ENCODE measurements around the gene AHNAK. TPM values are rescaled to one million over a fixed set of nuclear protein-coding genes. Genes with fewer than 3 reads are reported as not detected.
"Not testable (repeated sequence)": the region's sequence is repeated elsewhere in the genome, so short reads cannot be mapped to it uniquely, and the experiment has no call there.

Gene AHNAK, protein sequence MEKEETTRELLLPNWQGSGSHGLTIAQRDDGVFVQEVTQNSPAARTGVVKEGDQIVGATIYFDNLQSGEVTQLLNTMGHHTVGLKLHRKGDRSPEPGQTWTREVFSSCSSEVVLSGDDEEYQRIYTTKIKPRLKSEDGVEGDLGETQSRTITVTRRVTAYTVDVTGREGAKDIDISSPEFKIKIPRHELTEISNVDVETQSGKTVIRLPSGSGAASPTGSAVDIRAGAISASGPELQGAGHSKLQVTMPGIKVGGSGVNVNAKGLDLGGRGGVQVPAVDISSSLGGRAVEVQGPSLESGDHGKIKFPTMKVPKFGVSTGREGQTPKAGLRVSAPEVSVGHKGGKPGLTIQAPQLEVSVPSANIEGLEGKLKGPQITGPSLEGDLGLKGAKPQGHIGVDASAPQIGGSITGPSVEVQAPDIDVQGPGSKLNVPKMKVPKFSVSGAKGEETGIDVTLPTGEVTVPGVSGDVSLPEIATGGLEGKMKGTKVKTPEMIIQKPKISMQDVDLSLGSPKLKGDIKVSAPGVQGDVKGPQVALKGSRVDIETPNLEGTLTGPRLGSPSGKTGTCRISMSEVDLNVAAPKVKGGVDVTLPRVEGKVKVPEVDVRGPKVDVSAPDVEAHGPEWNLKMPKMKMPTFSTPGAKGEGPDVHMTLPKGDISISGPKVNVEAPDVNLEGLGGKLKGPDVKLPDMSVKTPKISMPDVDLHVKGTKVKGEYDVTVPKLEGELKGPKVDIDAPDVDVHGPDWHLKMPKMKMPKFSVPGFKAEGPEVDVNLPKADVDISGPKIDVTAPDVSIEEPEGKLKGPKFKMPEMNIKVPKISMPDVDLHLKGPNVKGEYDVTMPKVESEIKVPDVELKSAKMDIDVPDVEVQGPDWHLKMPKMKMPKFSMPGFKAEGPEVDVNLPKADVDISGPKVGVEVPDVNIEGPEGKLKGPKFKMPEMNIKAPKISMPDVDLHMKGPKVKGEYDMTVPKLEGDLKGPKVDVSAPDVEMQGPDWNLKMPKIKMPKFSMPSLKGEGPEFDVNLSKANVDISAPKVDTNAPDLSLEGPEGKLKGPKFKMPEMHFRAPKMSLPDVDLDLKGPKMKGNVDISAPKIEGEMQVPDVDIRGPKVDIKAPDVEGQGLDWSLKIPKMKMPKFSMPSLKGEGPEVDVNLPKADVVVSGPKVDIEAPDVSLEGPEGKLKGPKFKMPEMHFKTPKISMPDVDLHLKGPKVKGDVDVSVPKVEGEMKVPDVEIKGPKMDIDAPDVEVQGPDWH (N-terminal part only)
- total RNA-seq = 485 TPM
- long read RNA-seq, full-length matches to known transcripts = 174 of 260 reads
- long read RNA-seq, partial matches to known transcripts = 9 of 260 reads
- long read RNA-seq, other reads (novel, unspliced or antisense) = 77 of 260 reads

DNA sequence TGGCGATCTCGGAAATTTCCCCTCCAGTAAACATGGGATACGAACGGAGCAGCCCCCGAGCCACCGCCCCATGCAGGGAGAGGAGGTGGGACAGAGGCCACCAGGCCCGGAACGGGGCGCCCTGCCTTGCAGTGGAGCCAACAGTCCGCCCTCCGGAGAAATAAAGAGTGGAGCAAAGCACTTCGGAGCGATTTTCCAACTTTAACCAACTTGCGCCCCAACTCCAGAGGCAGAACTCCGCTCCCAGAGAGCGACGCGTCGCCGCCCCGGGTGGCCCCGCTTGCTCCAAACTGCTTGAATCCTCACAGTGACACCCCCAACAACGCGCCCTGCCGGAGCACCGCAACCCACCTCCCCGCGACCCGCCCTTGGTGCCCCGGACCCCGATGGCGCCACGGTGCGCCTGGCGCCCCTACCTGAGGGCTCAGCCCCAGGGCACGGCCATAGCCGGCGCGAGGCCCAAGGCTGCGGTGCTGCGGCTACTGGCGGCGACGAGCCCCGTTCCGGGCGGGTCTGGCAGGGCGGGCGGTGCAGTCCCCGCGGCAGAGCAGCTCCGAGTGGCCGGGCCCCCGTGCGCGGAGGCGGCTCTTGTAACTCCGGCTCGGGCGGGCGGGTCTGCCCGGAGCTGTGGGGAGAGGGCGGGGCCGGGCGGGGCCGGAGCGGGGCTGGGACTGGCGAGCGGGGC is at the start of gene AHNAK:
TSS of gene AHNAK (minus strand) at position 563 of the 685 bp plus-strand sequence. CDS start 10,708 bp downstream, outside the sequence.
- DNase-seq (ENCODE audit: low spot score) = peak; percentile 93
- intact Hi-C loops (cut with DNase I) = loop anchor here (2.0 kb wide), 1 partner anchor 14 kb away; no protein-coding TSS in a partner anchor

DNA sequence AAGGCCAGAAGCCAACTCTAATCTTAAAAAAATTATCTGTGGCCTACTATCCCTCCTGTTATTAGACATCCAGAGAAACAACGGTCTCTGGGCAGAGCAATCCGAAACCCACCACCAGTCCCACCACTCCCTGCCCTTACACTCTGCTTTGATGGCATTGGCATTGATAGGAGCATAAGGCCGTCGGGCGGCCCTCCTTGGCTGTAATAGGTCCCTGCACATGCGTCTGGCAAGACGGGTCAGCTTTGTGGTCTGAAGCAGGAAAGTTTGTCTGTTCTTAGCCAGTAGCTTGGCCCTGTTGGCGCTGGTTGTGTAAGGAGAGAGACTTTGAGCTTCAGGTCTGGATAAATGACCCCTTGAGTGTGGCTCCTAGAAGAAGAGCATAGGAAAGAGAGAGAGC is 48.5 kb upstream of the AHNAK start:
- DNase-seq (ENCODE audit: low spot score) = no peak
- intact Hi-C loops (cut with DNase I) = no loop called here

DNA sequence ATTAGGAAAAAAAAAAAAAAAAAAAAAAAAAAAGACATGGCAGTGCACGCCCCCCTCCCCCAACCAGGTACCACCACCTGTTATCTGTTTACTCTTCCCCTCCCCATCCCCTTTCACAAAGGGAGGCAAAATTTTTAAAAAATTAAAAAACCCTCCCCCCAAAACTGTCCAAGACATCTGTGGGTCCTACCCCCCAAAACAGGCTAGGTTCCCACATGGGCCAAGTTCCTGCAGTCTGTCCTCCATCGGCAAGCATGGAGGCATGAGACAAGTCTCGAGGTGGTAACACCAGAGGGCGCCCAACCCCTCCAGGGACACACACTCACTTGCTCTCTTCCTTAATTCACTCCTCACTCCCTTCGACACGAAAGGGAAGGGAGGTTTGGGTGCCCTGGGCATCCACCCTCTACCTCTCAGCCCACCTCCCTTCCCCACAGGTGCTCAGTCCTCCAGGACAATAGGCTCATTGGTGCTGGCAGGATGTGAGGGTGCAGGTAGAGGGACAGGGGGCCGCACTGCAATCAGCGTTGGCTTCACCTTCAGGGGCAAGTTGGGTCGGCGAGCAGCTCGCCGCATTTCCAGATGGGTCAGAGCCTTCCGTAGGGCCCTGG is 46.9 kb upstream of the AHNAK start:
- DNase-seq (ENCODE audit: low spot score) = peak; percentile 83
- intact Hi-C loops (cut with DNase I) = no loop called here

DNA sequence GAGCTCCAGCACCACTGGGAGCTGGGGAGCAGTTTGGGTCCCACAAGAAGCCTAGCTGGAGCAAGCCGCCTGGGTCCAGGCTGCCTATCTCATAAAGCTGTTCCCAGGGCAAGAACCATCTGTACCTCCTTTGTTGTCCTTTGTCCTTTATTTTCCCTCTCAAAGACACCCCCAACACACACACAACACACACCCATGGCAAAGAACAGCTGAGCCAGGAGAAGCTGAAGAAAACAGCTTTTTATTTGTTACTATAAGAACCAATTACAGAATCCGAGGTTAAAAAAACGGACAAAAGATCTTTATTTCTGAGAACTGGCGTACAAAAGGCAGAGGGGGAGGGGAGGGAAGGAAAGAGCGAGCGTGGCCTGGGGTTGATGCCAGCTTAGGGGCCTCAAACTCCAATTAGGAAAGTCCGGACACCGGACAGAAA is 46.4 kb upstream of the AHNAK start:
- intact Hi-C loops (cut with DNase I) = no loop called here
- no peak for DNase-seq (ENCODE audit: low spot score)

DNA sequence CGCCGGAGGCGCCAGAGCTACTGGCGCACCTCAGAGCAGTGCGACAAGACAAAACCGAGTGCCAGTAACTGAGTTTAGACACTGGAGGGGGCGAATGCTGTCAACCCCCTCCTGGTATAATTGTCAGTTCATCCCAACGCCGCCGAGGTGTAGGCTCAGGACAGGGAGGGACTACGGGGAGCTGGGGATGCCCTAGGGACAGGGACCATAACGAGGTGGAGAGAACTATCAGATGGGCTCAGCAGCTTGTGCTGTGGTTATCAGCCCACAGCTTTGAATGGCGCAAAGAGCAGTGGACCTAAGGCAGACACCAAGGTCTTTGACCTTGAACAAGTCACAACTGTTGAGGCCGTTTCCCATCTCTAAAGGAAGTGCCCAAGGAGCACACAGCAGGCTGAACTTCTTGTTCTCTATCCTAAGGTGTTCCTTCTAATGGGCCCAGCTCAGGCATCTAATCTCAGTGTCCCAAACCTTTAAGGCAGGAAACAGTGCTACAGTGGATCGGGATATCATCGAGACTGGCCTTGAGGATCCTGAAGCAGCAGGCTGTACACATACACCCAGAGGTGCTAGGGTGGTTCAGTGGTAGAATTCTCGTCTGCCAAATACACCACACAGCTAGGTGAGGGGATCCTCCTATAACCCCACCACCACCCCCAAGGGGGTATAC is 45.7 kb upstream of the AHNAK start:
- no peak for DNase-seq (ENCODE audit: low spot score)
- intact Hi-C loops (cut with DNase I) = no loop called here

DNA sequence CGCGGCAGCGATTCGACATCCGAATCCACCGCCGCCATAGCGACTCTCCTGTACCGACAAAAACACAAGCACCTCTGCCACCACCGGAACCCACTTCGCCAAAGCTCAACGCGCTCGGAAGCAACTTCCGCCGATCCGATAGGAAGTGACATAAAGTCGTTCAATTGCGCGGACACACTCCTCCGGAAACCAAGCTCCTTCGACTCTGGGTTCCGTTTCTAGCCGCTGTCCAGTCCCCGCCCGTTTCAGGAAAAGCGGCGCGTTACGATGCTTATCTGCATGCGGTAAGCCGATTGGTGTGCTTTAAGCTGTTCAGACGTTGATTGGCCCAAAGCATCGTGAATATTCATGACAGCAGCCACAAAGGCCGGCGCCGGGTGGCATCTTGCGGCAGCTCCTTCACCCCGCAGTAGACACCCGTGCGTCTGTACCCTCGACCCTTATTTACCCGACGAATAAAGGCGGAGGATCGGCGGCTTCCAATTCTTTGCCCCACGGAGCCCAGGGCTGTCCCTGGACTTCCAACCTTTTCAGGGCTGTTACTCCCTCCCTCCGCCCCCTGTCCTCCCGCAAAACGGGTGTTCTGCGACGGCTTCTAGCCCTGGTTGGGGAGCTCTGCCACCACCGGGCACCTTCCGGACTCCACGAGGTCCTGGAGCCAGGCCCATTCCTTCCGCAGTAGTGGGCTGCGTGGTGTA is 45.0 kb upstream of the AHNAK start, which contains the start of gene TUT1:
TSS of gene TUT1 (minus strand) at position 76 of the 698 bp plus-strand sequence. CDS start at position 38, 38 bp downstream.
- peak; percentile 96 for DNase-seq (ENCODE audit: low spot score)
- intact Hi-C loops (cut with DNase I) = no loop called here

DNA sequence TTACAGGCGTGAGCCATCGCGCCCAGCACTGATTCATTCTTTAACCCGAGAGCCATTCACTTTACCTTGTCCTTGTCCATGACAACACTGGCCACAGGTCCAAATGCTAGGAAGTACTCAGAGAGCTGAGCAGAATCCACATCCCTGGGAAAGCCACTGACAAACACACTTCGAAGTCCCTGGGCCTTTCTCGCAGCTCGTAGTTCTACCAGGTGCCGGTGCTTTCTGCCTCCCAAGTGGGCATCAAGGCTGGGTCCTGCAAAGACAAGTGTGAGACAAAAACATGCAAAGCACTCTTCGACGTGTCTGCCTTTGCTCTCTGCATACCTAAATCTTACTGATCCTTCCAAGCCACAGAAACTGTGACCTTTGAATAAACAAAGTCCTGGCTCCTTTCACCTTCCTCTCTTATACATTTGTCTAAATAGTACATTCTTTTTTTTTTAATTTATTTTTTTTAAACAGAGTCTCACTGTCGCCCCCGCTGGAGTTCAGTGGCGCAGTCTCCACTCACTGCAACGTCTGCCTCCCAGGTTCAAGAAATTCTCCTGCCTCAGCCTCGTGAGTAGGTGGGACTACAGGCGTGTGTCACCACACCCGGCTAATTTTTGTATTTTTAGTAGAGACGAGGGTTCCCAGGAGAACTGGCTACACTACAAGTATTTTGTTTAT is 42.5 kb upstream of the AHNAK start:
- DNase-seq (ENCODE audit: low spot score) = no peak
- intact Hi-C loops (cut with DNase I) = no loop called here

DNA sequence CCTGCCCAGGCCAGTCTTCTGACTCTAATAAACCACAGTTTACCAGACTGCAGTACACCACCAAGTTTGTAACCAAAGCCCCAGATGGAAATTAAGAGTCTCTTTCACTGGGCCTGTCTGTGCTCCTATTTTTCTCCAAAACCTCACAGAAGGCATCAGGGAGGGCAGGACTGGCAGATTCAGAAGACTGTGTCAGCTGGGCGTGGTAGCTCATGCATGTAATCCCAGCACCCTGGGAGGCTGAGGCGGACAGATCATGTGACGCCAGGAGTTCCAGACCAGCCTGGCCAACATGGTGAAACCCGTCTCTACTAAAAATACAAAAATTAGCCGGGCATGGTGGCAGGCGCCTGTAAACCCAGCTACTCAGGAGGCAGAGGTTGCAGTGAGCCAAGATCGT is 38.8 kb upstream of the AHNAK start:
- intact Hi-C loops (cut with DNase I); DNase-seq (ENCODE audit: low spot score): not testable (repeated sequence)

DNA sequence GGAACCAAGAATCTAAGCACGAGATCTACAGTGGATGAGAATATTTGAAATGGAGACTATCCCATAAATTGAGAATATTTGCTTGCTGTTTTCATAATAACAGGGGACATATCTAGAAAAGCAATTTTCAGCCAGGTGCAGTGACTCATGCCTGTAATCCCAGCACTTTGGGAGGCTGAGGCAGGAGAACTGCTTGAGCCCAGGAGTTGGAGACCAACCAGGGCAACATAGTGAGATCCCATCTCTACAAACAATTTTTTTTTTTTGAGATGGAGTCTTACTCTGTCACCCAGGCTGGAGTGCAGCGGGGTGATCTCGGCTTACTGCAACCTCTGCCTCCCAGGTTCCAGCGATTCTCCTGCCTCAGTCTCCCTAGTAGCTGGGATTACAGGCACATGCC is 35.1 kb upstream of the AHNAK start:
- DNase-seq (ENCODE audit: low spot score); intact Hi-C loops (cut with DNase I): not testable (repeated sequence)

DNA sequence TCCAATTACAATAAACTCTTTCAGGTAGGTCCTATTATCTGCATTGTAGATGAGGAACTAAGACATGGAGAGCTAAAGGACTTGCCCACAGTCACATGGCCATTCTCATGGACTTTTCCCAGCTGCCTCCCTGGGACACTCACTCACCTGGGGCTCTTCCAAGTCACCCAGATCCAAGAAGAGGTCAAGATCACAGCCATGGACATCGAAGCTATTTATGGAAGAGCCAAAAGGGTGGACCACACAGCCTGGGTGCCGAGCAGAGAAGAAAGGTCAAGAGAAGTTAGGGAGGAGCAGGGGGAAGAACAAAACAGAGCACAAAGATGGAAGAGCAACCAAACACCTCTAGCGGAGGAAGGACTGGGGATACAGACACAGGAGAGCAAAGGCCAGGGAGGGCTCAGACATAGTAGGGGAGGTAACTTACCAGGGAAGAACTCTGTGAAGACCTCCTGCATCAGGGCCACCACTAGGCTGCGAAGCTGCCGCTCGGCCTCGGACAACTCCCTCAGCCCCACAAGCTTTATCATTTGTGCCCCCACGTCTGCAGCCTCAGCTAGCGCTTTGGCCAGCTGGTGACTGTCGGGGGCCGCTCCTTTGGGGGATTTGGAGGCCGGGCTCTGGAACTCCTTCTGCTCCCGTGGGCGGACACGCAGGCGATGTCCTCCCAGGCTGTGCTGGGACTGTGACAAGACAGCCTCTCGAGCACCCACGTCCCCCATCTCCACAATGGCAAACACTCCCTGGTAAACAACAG is 34.5 kb upstream of the AHNAK start:
- intact Hi-C loops (cut with DNase I) = no loop called here
- no peak for DNase-seq (ENCODE audit: low spot score)

DNA sequence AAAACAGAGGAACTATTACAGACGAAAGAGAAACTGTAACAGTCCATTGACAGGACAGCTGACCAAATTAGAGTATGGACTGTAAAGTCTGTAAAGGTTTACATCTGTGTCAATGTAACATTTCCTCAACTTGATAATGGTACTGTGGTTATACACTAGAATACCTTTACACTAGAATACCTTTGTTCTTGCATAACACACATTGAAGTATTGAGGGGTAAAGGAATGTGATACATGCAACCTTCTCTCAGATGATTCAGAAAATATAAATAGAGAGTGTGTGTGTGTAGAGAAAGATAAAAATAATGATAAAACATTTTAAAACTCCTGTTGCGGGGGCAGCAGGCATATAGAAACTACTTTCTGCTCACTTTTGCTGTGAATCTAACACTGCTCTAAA is 32.6 kb upstream of the AHNAK start:
- no peak for DNase-seq (ENCODE audit: low spot score)
- intact Hi-C loops (cut with DNase I) = no loop called here

DNA sequence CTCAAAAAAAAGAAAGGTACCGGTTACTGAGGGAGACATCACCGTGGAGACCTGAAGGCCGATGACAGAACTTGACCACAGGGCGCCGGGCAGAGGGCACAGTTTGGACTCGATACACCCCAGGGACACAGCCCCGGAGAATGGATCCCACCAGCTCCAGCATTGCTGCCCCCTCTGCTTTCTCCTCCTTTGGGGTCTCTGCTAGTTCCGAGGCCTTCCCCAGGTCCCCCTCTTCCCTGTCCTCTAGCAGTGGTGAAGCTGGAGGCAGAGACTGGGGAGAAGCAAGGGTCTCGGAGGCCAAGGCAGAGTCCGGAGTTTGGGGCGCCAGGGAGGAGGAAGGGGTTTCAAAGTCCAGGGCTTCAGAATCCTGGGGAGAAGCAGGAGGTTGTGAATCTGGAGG is 31.9 kb upstream of the AHNAK start:
- no peak for DNase-seq (ENCODE audit: low spot score)
- intact Hi-C loops (cut with DNase I) = no loop called here

DNA sequence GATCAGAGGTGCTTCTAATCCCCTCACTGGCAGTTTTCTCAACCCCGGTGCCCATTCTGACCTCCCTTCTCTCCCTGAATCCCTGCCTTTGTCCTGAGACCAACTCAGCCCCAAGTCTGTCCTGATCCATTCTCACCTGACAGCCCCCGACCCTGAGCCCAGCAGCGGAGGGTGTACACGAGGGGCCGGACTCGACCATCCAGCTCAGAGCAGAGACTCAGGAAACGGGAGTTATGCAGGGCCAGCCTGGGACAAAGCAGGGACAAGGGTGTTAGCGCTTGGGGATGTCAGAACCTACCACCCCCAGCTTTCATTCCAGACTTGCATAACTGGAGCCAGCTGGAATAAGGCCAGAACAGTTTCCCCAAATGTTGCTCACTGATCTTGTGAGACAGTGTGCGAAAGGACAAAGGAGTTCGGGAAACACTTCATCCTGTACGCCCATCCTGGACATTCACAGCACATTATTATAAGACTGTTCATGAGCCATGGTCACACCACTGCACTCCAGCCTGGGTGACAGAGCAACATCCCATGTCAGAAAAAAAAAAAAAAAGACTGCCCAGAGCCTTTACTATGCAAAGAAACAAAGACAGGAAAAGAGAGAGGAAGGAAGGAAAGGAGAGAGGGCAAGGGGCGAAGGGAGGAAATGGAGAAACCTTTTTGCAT is 30.6 kb upstream of the AHNAK start:
- intact Hi-C loops (cut with DNase I) = no loop called here
- no peak for DNase-seq (ENCODE audit: low spot score)

DNA sequence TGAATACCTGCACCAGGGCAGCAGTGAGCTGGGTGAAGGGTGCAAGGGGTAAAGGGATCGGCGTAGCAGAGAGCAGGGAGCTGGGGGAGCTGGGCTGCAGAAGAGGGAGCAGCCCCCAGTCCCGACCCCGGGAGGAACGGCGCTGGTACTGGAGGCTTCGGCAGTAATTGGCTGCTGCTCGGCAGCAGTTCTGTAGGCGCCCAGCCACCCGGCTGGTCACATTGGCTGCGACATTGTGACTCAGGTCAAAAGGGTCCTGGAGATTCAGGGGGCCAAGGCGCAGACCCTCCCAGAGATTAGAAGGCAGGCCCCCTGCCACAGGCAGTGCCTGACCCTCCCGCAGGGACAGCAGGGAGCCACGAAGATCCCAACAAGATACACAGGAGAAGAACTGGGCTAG is 29.2 kb upstream of the AHNAK start:
- DNase-seq (ENCODE audit: low spot score) = no peak

DNA sequence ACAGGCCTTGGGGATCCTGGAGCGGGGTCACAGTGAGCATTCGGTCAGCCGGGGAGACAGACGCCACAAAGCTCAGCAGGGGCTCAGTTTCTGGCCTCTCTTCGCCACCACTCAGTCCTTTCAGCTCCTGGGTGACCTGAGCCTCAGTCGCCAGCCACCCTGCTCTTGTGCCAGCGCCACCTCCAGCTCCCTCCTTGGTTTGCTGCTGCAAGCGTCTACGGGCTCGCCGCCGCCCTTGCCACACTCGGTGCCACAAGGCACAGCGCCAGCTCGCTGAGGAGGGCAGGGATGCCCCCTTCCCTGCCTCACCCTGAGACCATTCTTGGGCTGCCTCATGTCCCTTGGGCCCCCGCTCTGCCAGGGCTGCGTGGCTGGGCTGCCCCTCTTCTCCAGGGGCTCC is 28.6 kb upstream of the AHNAK start:
- no peak for DNase-seq (ENCODE audit: low spot score)
- intact Hi-C loops (cut with DNase I) = no loop called here

More for the DNA sequence above, 29.2 kb upstream of the AHNAK start:
- intact Hi-C loops (cut with DNase I) = no loop called here

Measured in cardiac septum (tissue), 1 donor.